Peyer's patch (tissue), 4 donors: ENCODE results near the gene CACNA1H. TPM values are rescaled to one million over a fixed set of nuclear protein-coding genes. Genes with fewer than 3 reads are reported as not detected.

ENCODE experiments used
- DNase-seq, 3 donors: peaks; one replicate each; pipeline ENCODE4 v3.0.0-alpha.2; 2017 to 2019
- H3K27ac ChIP-seq, 4 donors: fragments of 200-600 bp; sonication (generic); one replicate each; pipeline ENCODE4 v1.5.1; 2016 to 2019
- H3K27me3 ChIP-seq, 2 donors: fragments of 200-600 bp; sonication (generic); one replicate each; pipeline ENCODE4 v1.5.1; 2019
- H3K36me3 ChIP-seq, 3 donors: fragments of 200-600 bp; sonication (generic); one replicate each; pipeline ENCODE4 v1.5.1; 2016 to 2019
- H3K4me1 ChIP-seq, 4 donors: fragments of 200-600 bp; sonication (generic); one replicate each; pipeline ENCODE4 v1.5.1; 2016 to 2019
- H3K4me3 ChIP-seq, 4 donors: fragments of 200-600 bp; sonication (generic); 1 replicate in 3 of 4; 2 replicates in 1 of 4; pipeline ENCODE4 v1.5.1; 2016 to 2019; ENCODE audit warnings: mild to moderate bottlenecking in 1 of 4
- H3K9me3 ChIP-seq, 4 donors: fragments of 200-600 bp; sonication (generic); one replicate each; pipeline ENCODE4 v1.5.1; 2016 to 2019; ENCODE audit warnings: mild to moderate bottlenecking in 1 of 4
- CTCF ChIP-seq, 6 experiments: fragments of 450-650 bp in 4 of 6; fragments of 200-600 bp in 2 of 6; sonication (generic) in 1 of 6; IDR thresholded peaks; one replicate each; pipeline ENCODE4 v1.5.1; 2017 to 2019; ENCODE audit warnings: antibody characterized with exemption in 6 of 6, mild to moderate bottlenecking in 3 of 6, moderate library complexity in 1 of 6
- POLR2A ChIP-seq, 2 donors: fragments of 450-650 bp; IDR thresholded peaks; one replicate each; pipeline ENCODE4 v1.5.1; 2017; ENCODE audit warnings: antibody characterized with exemption in 2 of 2, mild to moderate bottlenecking in 2 of 2, moderate library complexity in 2 of 2
- total RNA-seq, 4 donors: library from RNA; depleted of rRNA; stranded (reverse); fragments of >200 nt; gene quantifications; one replicate each; pipeline ENCODE4 v1.1.0, GENCODE V29; 2016

CACNA1H gene
- total RNA-seq, 4 donors from 2014 or later, result 4.0 to 28.9 (median 9.7) TPM

- no peak for TF ChIP-seq POLR2A (IDR thresholded peaks at IDR 0.05)
- TF ChIP-seq CTCF (IDR thresholded peaks at IDR 0.05), result no peak
- Histone ChIP-seq H3K36me3 (no peaks in the 10 kb centered on the region), H3K27me3 (no peaks in the 10 kb centered on the region), H3K4me3 (no peak overlapping the region), H3K27ac (no peak overlapping the region), H3K9me3 (no peaks in the 10 kb centered on the region), H3K4me1 (peaks cover 0 to 3% (median 0%) of the 10 kb centered on the region in 4 donors)
- no peak for DNase-seq
These were observed 32.9 kb upstream of the CACNA1H start for GRCh38 chr16:1119766-1120576.

GRCh38 chr16:1120577-1120941 lies 32.3 kb upstream of the CACNA1H start:
- H3K27me3 ChIP-seq, result no peaks in the 10 kb centered on the region
- TF ChIP-seq CTCF (IDR thresholded peaks at IDR 0.05) (no peak), POLR2A (IDR thresholded peaks at IDR 0.05) (no peak)

GRCh38 chr16:1121009-1121408 lies 31.9 kb upstream of the CACNA1H start:
- TF ChIP-seq CTCF (IDR thresholded peaks at IDR 0.05), result no peak
- TF ChIP-seq POLR2A (IDR thresholded peaks at IDR 0.05), result no peak
- H3K27me3 ChIP-seq, result no peaks in the 10 kb centered on the region
- DNase-seq, result no peak
- no peaks in the 10 kb centered on the region for H3K36me3 ChIP-seq
- no peak overlapping the region for H3K27ac ChIP-seq
- no peaks in the 10 kb centered on the region for H3K9me3 ChIP-seq
- no peak overlapping the region for H3K4me3 ChIP-seq
- H3K4me1 ChIP-seq, result peaks cover 0 to 3% (median 0%) of the 10 kb centered on the region in 4 donors

More at GRCh38 chr16:1120577-1120941, 32.3 kb upstream of the CACNA1H start:
- Histone ChIP-seq H3K4me1 (peaks cover 0 to 3% (median 0%) of the 10 kb centered on the region in 4 donors), H3K36me3 (no peaks in the 10 kb centered on the region), H3K9me3 (no peaks in the 10 kb centered on the region), H3K4me3 (no peak overlapping the region), H3K27ac (no peak overlapping the region)
- DNase-seq, result no peak

- Histone ChIP-seq H3K36me3 (no peaks in the 10 kb centered on the region), H3K4me1 (peaks cover 0 to 3% (median 0%) of the 10 kb centered on the region in 4 donors), H3K27me3 (no peaks in the 10 kb centered on the region), H3K4me3 (no peak overlapping the region), H3K9me3 (no peaks in the 10 kb centered on the region), H3K27ac (no peak overlapping the region)
- no peak for DNase-seq
- no peak for TF ChIP-seq POLR2A (IDR thresholded peaks at IDR 0.05)
These were observed 31.1 kb upstream of the CACNA1H start for GRCh38 chr16:1121601-1122397.

GRCh38 chr16:1122398-1122765 lies 30.5 kb upstream of the CACNA1H start:
- TF ChIP-seq CTCF (IDR thresholded peaks at IDR 0.05), result no peak
- TF ChIP-seq POLR2A (IDR thresholded peaks at IDR 0.05), result no peak
- Histone ChIP-seq H3K27ac (no peak overlapping the region), H3K4me3 (no peak overlapping the region), H3K4me1 (peaks cover 0 to 3% (median 0%) of the 10 kb centered on the region in 4 donors), H3K9me3 (no peaks in the 10 kb centered on the region), H3K36me3 (no peaks in the 10 kb centered on the region), H3K27me3 (no peaks in the 10 kb centered on the region)
- no peak for DNase-seq
